Myocyte (in vitro differentiated cells): ENCODE results near the gene NBDY. TPM values are rescaled to one million over a fixed set of nuclear protein-coding genes. Genes with fewer than 3 reads are reported as not detected.

ENCODE experiments used
- total RNA-seq: library from RNA; depleted of rRNA; stranded (reverse); fragments of >200 nt; gene quantifications from 2 replicates; pipeline ENCODE4 v1.2.3, GENCODE V29; 2014

Gene NBDY
- total RNA-seq, 1 donor from 2014 or later: 15.6 TPM

Other genes with a start within 250 kb of the NBDY start
- 17.2 and 23.2 TPM in 2 replicates for gene UBQLN2, start 165.6 kb upstream of the NBDY start, total RNA-seq